ENCODE measurements around the gene ALK.

Gene ALK

GRCh38 chr2:29223851-29224692 is 697.3 kb downstream of the ALK start:
- in situ Hi-C loops (cut with HindIII; ENCODE audit: low sequenced_read_pairs), result no loop called here

DNA sequence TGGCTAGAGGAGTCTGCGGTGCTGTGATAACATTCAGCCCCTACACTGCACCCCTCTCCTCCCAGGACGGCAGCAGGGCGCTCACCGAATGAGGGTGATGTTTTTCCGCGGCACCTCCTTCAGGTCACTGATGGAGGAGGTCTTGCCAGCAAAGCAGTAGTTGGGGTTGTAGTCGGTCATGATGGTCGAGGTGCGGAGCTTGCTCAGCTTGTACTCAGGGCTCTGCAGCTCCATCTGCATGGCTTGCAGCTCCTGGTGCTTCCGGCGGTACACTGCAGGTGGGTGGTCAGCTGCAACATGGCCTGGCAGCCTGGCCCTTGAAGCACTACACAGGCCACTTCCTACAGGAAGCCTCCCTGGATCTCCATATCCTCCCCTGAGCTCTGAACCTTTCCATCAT is 698.1 kb downstream of the ALK start:
- in situ Hi-C loops (cut with HindIII; ENCODE audit: low sequenced_read_pairs), result no loop called here

DNA sequence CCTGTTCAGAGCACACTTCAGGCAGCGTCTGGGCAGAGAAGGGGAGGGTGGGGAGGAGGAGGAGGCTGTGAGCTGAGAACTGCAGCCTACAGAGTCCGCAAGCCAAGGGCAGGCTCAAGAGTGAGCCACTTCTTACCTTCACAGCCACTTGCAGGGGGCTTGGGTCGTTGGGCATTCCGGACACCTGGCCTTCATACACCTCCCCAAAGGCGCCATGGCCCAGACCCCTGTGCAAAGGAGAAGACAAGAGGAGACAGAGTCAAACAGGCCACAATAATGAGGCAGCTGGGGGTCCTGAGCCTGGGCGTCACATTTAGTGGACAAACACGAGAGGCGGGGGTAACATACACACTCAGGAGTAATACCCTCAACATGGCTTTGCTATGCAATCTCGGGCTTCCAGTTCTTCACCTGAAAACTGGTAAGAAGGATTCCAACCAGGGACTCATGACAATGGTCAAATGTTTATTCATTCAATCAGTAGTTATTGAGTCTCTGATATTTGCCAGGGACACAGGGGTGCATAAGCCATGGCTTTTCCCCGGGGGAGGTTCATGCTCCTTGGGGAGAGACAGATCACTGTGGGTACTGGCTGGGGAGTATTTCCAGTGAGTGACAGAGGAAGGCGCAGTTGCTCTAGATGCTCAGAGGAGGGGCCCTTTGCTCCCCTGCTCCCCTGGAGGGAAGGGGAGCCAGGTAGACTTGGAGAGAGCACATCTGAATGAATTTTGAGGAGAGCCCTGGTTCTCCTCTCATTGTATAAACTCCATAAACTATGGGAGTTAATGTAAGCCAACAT is 698.8 kb downstream of the ALK start:
- in situ Hi-C loops (cut with HindIII; ENCODE audit: low sequenced_read_pairs), result no loop called here

DNA sequence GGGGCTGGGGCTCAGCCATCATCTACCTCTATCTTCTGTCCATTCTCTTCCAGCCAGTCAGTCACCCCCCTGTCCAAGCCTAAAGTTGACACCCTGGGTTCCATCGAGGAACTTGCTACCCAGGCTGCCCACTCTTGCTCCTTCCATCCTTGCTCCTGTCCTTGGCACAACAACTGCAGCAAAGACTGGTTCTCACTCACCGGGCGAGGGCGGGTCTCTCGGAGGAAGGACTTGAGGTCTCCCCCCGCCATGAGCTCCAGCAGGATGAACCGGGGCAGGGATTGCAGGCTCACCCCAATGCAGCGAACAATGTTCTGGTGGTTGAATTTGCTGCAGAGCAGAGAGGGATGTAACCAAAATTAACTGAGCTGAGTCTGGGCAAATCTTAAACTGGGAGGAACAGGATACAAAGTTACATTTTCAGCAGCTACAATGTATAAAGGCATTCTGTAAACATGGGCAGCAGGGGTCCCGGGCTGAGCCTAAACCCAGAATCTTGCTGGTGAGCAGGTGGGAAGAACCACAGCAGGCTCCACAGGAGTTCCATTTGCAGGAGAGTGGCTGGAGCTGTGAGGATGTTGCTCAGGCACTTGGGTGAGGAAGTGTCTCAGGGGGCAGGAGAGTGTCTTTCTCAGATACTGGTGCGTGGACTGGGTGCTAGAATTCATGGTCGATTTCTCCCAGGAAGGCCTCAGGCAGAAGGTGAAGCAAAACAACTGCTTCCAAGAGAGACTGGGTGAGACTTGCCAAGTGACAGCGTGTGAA is 700.7 kb downstream of the ALK start:
- in situ Hi-C loops (cut with HindIII; ENCODE audit: low sequenced_read_pairs), result no loop called here

DNA sequence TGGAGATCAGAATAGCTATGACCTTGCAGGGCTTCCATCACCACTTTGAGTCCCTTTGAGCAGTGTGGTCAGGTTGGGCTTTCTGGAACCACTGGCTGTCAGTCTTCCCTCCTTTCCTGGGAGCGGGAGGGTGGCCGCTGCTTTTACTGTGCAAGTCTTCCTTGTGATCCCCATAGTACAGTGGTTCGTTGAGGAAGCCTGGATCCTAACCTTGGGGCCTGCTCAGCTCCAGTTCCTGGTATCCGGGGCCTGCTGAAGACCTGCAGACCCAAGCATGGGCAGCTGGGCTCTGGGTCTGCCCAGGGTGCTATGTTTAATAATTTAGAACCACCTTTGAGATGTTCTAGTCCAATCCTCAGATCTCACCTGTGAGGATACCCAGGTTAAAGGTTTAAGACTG is 702.0 kb downstream of the ALK start:
- in situ Hi-C loops (cut with HindIII; ENCODE audit: low sequenced_read_pairs), result no loop called here

GRCh38 chr2:29218550-29219125 is 702.7 kb downstream of the ALK start:
- in situ Hi-C loops (cut with HindIII; ENCODE audit: low sequenced_read_pairs), result no loop called here

DNA sequence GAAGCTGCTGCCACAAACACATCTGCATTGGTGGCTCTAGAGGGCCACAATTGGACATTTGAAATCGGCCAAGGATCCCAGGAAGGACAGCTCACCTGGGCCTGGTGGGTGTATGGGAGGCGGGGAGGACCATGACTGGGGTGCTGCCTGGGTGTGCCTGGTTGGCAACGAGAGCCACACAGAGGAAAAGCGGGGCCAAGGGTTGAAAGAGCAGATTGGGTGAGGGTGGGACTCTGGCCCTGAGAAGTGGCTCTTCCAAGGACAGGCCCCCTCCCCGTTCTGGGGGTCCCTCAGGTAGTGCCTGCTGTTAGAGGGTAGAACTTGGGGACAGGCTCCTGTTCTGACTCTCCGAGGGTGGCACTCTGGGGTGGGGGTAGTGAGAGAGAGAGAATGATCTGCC is 703.3 kb downstream of the ALK start:
- in situ Hi-C loops (cut with HindIII; ENCODE audit: low sequenced_read_pairs), result no loop called here

DNA sequence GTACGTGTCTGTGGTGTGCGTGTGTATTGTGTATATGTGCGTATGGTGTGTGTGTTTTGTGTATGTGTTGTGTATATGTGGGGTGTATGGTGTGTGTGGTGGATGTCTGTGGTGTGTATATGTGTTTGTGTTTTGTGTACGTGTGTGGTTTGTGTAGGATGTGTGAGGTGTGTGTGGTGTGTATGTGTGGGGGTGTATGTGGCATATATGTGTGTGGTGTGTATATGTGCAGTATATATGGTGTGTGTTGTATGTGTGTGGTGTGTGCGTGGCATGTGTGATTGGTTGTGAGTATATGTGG is 704.8 kb downstream of the ALK start:
- in situ Hi-C loops (cut with HindIII; ENCODE audit: low sequenced_read_pairs), result no loop called here

DNA sequence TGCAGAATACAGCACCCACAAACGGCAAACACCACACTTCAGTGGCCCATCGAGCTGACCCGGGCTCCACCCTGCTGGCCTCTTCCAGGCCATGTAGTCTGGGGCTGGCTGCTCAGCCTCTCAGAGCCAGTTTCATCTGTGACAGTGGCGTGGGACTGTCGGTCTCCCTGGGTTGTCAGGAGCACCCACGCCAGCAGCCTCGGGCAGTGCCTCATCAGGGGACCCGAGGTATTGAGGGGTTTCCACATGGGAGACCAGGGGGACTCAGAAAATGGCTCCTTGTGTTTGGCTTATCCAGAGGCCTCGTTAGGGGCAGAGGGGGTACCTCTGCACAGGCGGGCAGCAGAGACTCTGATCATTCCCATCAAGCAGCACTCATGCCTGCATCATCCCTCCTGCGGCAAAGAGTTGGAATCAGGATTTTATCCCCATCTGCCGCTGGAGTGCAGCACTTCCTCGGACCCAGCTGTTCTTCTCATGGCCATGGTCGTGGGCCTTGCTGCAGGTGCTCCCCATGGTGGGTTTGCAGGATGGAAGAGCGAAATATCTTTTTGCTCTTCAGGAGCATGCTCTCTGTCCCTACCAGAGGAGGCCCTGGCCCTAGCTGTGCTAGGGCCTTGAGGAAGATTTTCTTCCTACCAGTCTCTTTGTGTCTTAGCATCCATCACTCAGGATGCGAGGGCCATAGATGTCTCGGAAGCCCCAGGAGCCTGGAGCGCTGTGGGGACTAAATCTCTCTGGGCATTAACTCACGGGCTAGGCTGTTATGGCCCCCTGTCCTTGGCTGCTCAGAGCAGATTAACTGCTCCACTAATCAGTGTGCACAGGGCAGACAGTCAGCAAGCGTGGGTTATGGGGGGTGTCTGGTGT is 705.4 kb downstream of the ALK start:
- in situ Hi-C loops (cut with HindIII; ENCODE audit: low sequenced_read_pairs), result no loop called here

GRCh38 chr2:29215073-29215472 is 706.3 kb downstream of the ALK start:
- in situ Hi-C loops (cut with HindIII; ENCODE audit: low sequenced_read_pairs), result no loop called here

DNA sequence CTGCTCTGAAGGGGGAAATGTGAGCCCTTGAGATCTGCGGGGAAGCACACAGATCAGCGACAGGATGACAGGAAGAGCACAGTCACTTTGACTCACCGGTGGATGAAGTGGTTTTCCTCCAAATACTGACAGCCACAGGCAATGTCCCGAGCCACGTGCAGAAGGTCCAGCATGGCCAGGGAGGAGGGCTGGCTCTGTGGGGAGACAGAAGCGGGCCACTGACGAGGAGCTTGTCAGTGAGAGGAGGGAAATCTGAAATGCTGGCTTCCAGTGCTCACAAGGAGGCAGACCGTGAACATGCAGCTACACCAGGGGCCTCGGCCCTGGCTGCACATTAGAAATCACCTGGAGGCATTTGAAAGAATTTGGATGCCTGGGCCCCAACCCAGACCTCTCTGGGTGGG is 707.5 kb downstream of the ALK start:
- in situ Hi-C loops (cut with HindIII; ENCODE audit: low sequenced_read_pairs), result no loop called here

DNA sequence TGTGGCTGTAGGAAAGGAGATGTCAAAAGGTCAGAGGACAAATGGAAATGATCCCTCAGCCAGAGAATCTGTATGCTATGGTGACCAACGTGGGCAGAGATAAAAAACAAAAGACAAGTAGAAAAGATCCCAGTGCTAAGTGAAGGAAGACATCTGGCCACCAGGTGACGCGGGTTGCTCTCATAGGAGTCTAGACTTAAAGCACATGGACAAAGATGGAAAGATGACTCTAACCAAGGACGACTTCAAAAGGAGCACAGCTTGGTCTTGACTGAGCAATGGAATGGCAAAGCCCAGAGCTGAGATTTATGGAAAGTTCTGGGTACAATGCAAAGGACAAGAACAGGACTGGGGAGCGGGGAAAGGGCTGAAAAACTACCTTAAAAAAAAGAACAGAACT is 709.4 kb downstream of the ALK start:
- in situ Hi-C loops (cut with HindIII; ENCODE audit: low sequenced_read_pairs), result no loop called here

DNA sequence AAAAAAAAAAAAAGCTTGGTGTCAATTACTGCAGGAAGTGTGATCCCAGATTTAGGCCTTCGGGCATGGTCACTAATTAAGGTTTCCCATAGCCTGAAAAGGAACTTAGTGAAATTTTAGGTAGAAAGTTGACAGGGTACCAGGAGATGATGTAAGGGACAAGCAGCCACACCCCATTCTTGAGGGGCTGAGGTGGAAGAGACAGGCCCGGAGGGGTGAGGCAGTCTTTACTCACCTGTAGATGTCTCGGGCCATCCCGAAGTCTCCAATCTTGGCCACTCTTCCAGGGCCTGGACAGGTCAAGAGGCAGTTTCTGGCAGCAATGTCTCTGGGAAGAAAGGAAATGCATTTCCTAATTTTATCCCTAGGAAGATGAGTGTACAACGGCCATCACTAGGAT is 711.8 kb downstream of the ALK start:
- in situ Hi-C loops (cut with HindIII; ENCODE audit: low sequenced_read_pairs), result no loop called here

DNA sequence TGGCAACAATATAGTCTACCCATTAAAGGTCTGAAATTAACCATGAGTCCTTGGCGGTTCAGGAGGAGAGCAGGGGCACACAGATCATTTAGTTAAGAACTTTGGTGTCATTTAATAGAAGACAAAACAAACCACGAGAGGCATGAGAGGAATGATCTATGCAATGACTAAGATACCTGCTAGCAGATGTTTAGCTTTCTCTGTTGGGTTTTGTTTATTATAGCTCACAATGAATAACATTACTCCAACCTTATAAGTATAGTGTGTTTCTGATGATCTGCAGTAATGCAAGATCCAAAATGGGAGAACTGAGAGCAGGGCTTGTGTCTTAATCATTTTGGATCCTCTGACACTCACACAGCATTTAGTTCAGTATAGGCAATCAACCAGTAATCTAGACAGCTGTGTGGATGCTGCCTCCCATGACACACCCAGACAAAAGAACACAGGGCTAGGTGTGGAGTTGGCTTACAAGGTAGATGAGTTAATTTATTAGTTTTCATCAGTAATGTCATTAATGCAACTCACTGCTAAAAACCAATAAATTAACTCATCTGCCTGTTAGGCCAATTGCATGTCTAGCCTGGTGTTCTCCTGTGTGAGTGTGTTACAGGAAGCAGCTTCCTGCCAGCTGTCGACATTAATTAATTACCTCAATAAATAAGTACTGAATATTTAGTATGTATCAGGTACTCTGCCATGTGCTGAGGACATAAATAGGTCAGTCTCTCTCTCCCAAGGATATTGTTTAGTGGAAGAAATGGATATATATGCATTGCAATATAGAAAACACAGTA is 713.8 kb downstream of the ALK start:
- in situ Hi-C loops (cut with HindIII; ENCODE audit: low sequenced_read_pairs), result no loop called here

GRCh38 chr2:29206941-29207340 is 714.4 kb downstream of the ALK start:
- in situ Hi-C loops (cut with HindIII; ENCODE audit: low sequenced_read_pairs), result no loop called here

DNA sequence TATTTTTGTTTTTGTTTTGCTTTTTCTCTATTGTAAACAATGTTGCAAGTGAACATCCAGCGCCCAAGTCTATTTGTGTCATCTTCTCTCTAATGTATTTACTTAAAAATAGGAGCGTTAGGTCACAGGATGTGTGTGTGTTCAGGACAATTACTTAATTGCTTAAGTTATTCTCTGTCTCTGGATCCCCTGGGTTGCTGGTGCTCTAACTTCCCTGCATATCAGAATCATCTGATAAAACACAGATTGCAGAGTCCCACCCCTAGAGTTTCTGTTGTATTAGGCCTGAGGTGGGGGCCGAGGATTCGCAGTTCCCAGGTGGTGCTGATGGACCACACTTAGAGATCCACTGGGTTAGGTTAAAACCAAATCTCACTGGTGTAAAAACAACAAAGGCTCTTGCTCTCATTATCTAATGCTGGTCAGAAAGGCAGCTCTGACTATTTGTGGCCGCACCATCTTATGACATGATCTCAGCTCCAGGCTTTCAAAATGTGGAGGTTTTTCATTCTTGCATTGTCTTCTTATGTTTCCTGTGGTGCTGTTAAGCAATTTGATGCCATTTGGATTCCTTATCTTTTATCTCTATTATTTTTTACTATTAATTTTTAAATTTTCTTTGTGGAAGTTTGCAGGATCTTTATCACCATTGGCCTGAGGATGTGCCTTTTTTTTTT is 718.4 kb downstream of the ALK start:
- in situ Hi-C loops (cut with HindIII; ENCODE audit: low sequenced_read_pairs), result no loop called here

DNA sequence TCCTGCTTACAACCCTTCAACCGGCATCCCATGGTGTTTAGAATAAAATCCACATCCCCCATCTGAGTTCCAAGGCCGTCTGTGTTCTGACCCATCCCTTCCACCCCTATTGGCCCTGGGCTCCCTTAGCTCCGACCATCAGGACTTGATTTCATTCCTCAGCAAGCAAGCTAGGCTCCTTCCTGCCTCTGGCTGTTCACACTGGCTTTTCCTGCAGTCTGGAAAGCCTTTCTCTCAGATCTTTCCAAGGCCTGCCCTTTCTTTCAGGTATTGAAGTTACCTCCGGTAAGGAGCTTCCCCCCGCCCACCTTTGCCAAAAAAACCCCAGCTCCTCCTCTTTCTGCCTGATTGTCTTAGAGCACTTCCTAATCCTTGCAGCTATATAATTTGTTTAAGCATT is 719.4 kb downstream of the ALK start:
- in situ Hi-C loops (cut with HindIII; ENCODE audit: low sequenced_read_pairs), result no loop called here

DNA sequence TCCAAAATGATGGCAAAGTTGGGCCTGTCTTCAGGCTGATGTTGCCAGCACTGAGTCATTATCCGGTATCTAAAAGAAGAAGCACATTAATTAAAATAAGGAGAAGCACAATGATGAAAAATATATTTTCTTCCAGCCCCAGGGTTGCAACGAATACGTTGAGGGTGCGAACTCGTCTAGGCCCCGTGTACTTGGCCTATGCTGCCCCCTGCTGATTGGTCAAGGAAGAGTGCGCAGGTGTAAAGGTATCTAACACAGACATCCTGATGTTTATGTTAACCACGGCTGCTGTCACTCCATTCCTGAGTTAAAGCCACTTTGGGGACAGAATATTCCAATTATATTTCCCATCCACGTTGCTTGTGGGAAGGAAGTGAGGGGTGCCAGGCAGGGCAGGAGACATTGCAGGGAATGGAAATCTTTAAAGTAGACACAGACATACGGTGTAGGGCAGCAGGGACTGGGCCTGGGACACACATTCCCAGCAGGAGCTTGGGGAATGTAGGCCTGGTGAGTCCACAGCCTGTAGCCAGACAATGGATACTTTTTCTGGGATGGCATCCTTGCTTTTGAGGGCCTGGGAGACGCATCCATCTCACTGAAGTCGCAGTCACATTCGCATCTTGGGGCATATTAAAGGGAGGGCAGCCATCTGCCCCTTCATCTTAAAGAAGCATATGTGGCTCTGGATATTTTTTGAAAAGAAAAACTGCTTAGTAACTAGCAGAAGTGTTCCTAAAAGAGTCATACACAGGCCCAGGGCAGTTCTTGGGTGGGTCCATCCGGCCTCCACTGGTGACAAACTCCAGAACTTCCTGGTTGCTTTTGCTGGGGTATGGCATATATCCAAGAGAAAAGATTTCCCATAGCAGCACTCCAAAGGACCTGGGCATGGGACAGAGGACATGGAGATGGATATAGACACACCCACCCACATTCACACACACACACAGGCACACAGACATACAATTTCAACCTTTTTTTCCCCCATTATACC is 724.3 kb downstream of the ALK start:
- in situ Hi-C loops (cut with HindIII; ENCODE audit: low sequenced_read_pairs), result loop anchor here (5.0 kb wide), 1 partner anchor 45 kb away; no protein-coding TSS in a partner anchor
